HepG2 (cell line): Measurements from ENCODE around the gene HMGCS2. TPM values are rescaled to one million over a fixed set of nuclear protein-coding genes. Genes with fewer than 3 reads are reported as not detected.

Experiments used
- ASH2L ChIP-seq: fragments of 300-600, 200-600 bp; sonication (generic); IDR thresholded peaks from 2 replicates; pipeline ENCODE4 v1.7.0; 2017; ENCODE audit warnings: low read depth, mild to moderate bottlenecking, moderate library complexity, mixed read lengths, low read length; ENCODE audit not compliant: insufficient read length
- CAMTA2 ChIP-seq: sonication (generic); formaldehyde crosslinking; IDR thresholded peaks from 2 replicates; pipeline ENCODE4 v1.4.0; 2020; ENCODE audit warnings: mild to moderate bottlenecking, missing genetic modification reagents, borderline replicate concordance
- CBX1 ChIP-seq: IDR thresholded peaks from one replicate; pipeline ENCODE4 v1.6.1; 2016; ENCODE audit warnings: antibody characterized with exemption, low read depth
- CEBPB ChIP-seq: IDR thresholded peaks from 2 replicates; pipeline ENCODE4 v1.6.1; 2011; ENCODE audit warnings: low read depth, low read length, improper control_type of control experiment, borderline replicate concordance
- GZF1 ChIP-seq: sonication (generic); formaldehyde crosslinking; IDR thresholded peaks from 2 replicates; pipeline ENCODE4 v1.5.1; 2020; ENCODE audit warnings: mild to moderate bottlenecking, missing genetic modification reagents
- HNRNPUL1 ChIP-seq: fragments of 200-400 bp; formaldehyde crosslinking; IDR thresholded peaks from 2 replicates; pipeline ENCODE4 v1.6.1; 2017; ENCODE audit warnings: low read depth, mild to moderate bottlenecking, low read length, moderate library complexity
- HOXA3 ChIP-seq: sonication (generic); formaldehyde crosslinking; IDR thresholded peaks from 2 replicates; pipeline ENCODE4 v1.5.0; 2020; ENCODE audit warnings: missing genetic modification reagents
- KDM5A ChIP-seq: fragments of 200-600 bp; sonication (generic); IDR thresholded peaks from 2 replicates; pipeline ENCODE4 v1.7.0; 2018; ENCODE audit warnings: antibody characterized with exemption, mild to moderate bottlenecking, low read length, borderline replicate concordance
- MBNL3 ChIP-seq: fragments of 250-450 bp; sonication (Bioruptor Pico); conservative IDR thresholded peaks from 2 replicates; pipeline ENCODE4 v1.8.0; 2022; ENCODE audit warnings: mild to moderate bottlenecking, inconsistent platforms
- NCOA2 ChIP-seq: sonication (generic); formaldehyde crosslinking; IDR thresholded peaks from 2 replicates; pipeline ENCODE4 v1.8.0; 2022; ENCODE audit warnings: inconsistent platforms
- NONO ChIP-seq, 2 experiments: fragments of 450-650 bp in 1 of 2; sonication (generic) in 1 of 2; formaldehyde crosslinking in 1 of 2; IDR thresholded peaks in 1 of 2; conservative IDR thresholded peaks in 1 of 2; 2 replicates each; pipeline versions ENCODE4 v1.6.1 to v1.8.0; 2017 to 2022; ENCODE audit warnings: mild to moderate bottlenecking in 1 of 2, missing genetic modification reagents in 1 of 2, moderate library complexity in 1 of 2
- POLR2AphosphoS5 ChIP-seq: IDR thresholded peaks from 2 replicates; pipeline ENCODE4 v1.6.1; 2012; ENCODE audit warnings: low read depth, low read length
- RARA ChIP-seq: IDR thresholded peaks from 2 replicates; pipeline ENCODE4 v1.6.1; 2016; ENCODE audit warnings: missing genetic modification reagents, missing compliant biosample characterization
- SKI ChIP-seq: fragments of 450-650 bp; IDR thresholded peaks from one replicate; pipeline ENCODE4 v1.6.1; 2018; ENCODE audit warnings: mild to moderate bottlenecking; ENCODE audit not compliant: partially characterized antibody
- SNAPC5 ChIP-seq: sonication (generic); formaldehyde crosslinking; IDR thresholded peaks from 2 replicates; pipeline ENCODE4 v1.8.1; 2023; ENCODE audit warnings: mild to moderate bottlenecking, missing genetic modification reagents, borderline replicate concordance
- SOX6 ChIP-seq, 2 experiments: fragments of 450-650 bp in 1 of 2; sonication (generic) in 1 of 2; formaldehyde crosslinking in 1 of 2; IDR thresholded peaks; 2 replicates each; pipeline versions ENCODE4 v1.4.0 to v1.6.1; 2017 to 2020; ENCODE audit warnings: antibody characterized with exemption in 1 of 2, mild to moderate bottlenecking in 1 of 2, missing genetic modification reagents in 1 of 2
- SP5 ChIP-seq: IDR thresholded peaks from 2 replicates; pipeline ENCODE4 v1.6.1; 2016; ENCODE audit warnings: low read depth, borderline replicate concordance
- THAP11 ChIP-seq: IDR thresholded peaks from 2 replicates; pipeline ENCODE4 v1.6.1; 2016; ENCODE audit warnings: missing biosample characterization, missing genetic modification reagents
- ZBTB1 ChIP-seq: sonication (generic); formaldehyde crosslinking; IDR thresholded peaks from 2 replicates; pipeline ENCODE4 v1.4.0; 2020; ENCODE audit warnings: missing genetic modification reagents, borderline replicate concordance
- ZNF329 ChIP-seq: sonication (generic); formaldehyde crosslinking; IDR thresholded peaks from 2 replicates; pipeline ENCODE4 v1.9.0; 2021; ENCODE audit warnings: low read depth, mild to moderate bottlenecking, missing genetic modification reagents
- ZNF496 ChIP-seq: sonication (generic); formaldehyde crosslinking; IDR thresholded peaks from 2 replicates; pipeline ENCODE4 v1.8.1; 2023; ENCODE audit warnings: mild to moderate bottlenecking, moderate library complexity, missing genetic modification reagents; ENCODE audit not compliant: insufficient replicate concordance
- ZNF652 ChIP-seq: IDR thresholded peaks from 2 replicates; pipeline ENCODE4 v1.6.1; 2016; ENCODE audit warnings: low read depth, borderline replicate concordance
- ZNF703 ChIP-seq: sonication (generic); formaldehyde crosslinking; IDR thresholded peaks from 2 replicates; pipeline ENCODE4 v1.5.1; 2020; ENCODE audit warnings: missing genetic modification reagents, mild to moderate bottlenecking, moderate library complexity, borderline replicate concordance
- ZNF710 ChIP-seq: sonication (generic); formaldehyde crosslinking; IDR thresholded peaks from 2 replicates; pipeline ENCODE4 v1.5.0; 2020; ENCODE audit warnings: mild to moderate bottlenecking, missing genetic modification reagents, borderline replicate concordance
- ZNF780A ChIP-seq: sonication (generic); formaldehyde crosslinking; IDR thresholded peaks from 2 replicates; pipeline ENCODE4 v1.8.0; 2022; ENCODE audit warnings: mild to moderate bottlenecking, missing genetic modification reagents, moderate library complexity
- ZSCAN29 ChIP-seq: sonication (generic); formaldehyde crosslinking; conservative IDR thresholded peaks from 2 replicates; pipeline ENCODE4 v1.4.0; 2020; ENCODE audit warnings: mild to moderate bottlenecking, missing genetic modification reagents
- polyA plus RNA-seq, 8 experiments: library from polyadenylated mRNA; depleted of rRNA in 3 of 8; stranded (reverse) in 7 of 8; unstranded in 1 of 8; fragments of >200 nt; fragmentation: Illumina TruSeq in 4 of 8; extraction: Trizol in 4 of 8; gene quantifications; 2 replicates each; pipeline versions ENCODE4 v1.2.1 to v1.2.3, GENCODE V29; 2011 to 2016; ENCODE audit warnings: low read depth in 4 of 8, missing spikeins in 1 of 8, mixed read lengths in 1 of 8; ENCODE audit not compliant: insufficient read depth in 1 of 8
- total RNA-seq, 5 experiments: library from RNA; depleted of rRNA; stranded (reverse); fragments of >200 nt; fragmentation: Illumina TruSeq; extraction: Trizol; gene quantifications; 2 replicates each; pipeline ENCODE4 v1.2.3, GENCODE V29; 2016; ENCODE audit warnings: low read depth in 1 of 5
- TF ChIP-seq, protein P1 (sequence below): IDR thresholded peaks from 2 replicates; pipeline ENCODE4 v1.6.1; 2016; ENCODE audit warnings: mild to moderate bottlenecking, missing biosample characterization, missing genetic modification reagents
- TF ChIP-seq, protein P2 (sequence below): IDR thresholded peaks from 2 replicates; pipeline ENCODE4 v1.6.1; 2016

Gene HMGCS2
- total and polyA plus RNA-seq, 2 of the 13 experiments (the other 11 are each of a cell fraction or from before 2014, with no cell fraction given) = 0.44 to 1.5 TPM

- TF ChIP-seq SNAPC5 (CRISPR knock-in tag) (no peak), ZBTB1 (CRISPR knock-in tag) (no peak), NONO (IDR thresholded peaks at IDR 0.05) (no peak), NONO (CRISPR knock-in tag; conservative IDR thresholded peaks at IDR 0.05) (0 out of 2 replicates have a peak, but pooled peaks have one; percentile 32), SP5 (0 out of 2 replicates have a peak, but pooled peaks have one; percentile 39), POLR2AphosphoS5 (0 out of 2 replicates have a peak, but pooled peaks have one; percentile 47), ZSCAN29 (no peak), ZNF496 (CRISPR knock-in tag) (no peak), ZNF703 (no peak), RARA (CRISPR knock-in tag) (peak; percentile 66), ASH2L (peak; percentile 37), CEBPB (no peak), GZF1 (CRISPR knock-in tag) (no peak), ZNF780A (CRISPR knock-in tag) (no peak), MBNL3 (CRISPR knock-in tag) (no peak), NCOA2 (peak; percentile 82), CBX1 (no peak), THAP11 (CRISPR knock-in tag) (peak; percentile 44; the same call in 1 of the 2 replicates), CAMTA2 (CRISPR knock-in tag) (no peak), ZNF710 (CRISPR knock-in tag) (no peak), ZNF329 (no peak), HOXA3 (CRISPR knock-in tag) (0 out of 2 replicates have a peak, but pooled peaks have one; percentile 18), SKI (peak; percentile 33), HNRNPUL1 (no peak), ZNF652 (peak; percentile 59; the same call in 1 of the 2 replicates), SOX6 (IDR thresholded peaks at IDR 0.05) (no peak), SOX6 (CRISPR knock-in tag; IDR thresholded peaks at IDR 0.05) (peak; percentile 85), KDM5A (no peak)
- TF ChIP-seq, protein P1, sequence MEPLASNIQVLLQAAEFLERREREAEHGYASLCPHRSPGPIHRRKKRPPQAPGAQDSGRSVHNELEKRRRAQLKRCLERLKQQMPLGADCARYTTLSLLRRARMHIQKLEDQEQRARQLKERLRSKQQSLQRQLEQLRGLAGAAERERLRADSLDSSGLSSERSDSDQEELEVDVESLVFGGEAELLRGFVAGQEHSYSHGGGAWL (CRISPR knock-in tag) = no peak
- TF ChIP-seq, protein P2, sequence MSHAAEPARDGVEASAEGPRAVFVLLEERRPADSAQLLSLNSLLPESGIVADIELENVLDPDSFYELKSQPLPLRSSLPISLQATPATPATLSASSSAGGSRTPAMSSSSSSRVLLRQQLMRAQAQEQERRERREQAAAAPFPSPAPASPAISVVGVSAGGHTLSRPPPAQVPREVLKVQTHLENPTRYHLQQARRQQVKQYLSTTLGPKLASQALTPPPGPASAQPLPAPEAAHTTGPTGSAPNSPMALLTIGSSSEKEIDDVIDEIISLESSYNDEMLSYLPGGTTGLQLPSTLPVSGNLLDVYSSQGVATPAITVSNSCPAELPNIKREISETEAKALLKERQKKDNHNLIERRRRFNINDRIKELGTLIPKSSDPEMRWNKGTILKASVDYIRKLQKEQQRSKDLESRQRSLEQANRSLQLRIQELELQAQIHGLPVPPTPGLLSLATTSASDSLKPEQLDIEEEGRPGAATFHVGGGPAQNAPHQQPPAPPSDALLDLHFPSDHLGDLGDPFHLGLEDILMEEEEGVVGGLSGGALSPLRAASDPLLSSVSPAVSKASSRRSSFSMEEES (CRISPR knock-in tag) = peak; percentile 96
Observed at GRCh38 chr1:119766374-119766794, 2.3 kb downstream of the HMGCS2 start (continued).
